ENCODE data around the gene AZGP1. TPM values are rescaled to one million over a fixed set of nuclear protein-coding genes. Genes with fewer than 3 reads are reported as not detected.
A peak's percentile ranks its signal among the peaks of the same experiment; 100 is the strongest.

Gene AZGP1
- total and polyA plus RNA-seq, 2 of the 13 experiments (the other 11 are each of a cell fraction or from before 2014, with no cell fraction given) = 93.8 to 229 TPM

DNA sequence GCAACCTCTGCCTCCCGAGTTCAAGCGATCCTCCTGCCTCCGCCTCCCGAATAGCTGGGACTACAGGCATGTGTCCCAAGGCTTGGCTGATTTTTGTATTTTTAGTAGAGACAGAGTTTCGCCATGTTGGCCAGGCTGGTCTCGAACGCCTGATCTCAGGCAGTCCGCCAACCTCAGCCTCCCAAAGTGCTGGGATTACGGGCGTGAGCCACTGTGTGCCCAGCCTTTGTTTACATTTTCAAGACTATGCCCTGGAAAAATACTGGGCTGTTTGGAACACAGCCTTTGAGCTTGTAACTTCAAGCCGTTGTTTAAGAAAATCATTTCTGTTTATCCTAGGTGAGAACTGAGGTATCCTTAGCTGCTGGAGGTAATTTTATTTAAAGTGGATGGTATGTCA, 41.5 kb upstream of the AZGP1 start (continued):
- TF ChIP-seq, protein P1, sequence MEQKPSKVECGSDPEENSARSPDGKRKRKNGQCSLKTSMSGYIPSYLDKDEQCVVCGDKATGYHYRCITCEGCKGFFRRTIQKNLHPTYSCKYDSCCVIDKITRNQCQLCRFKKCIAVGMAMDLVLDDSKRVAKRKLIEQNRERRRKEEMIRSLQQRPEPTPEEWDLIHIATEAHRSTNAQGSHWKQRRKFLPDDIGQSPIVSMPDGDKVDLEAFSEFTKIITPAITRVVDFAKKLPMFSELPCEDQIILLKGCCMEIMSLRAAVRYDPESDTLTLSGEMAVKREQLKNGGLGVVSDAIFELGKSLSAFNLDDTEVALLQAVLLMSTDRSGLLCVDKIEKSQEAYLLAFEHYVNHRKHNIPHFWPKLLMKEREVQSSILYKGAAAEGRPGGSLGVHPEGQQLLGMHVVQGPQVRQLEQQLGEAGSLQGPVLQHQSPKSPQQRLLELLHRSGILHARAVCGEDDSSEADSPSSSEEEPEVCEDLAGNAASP (CRISPR knock-in tag; IDR thresholded peaks at IDR 0.05; ENCODE audit: borderline replicate concordance) = peak; percentile 46; the same call in 1 of the 2 replicates
- TF ChIP-seq PITX1 (CRISPR knock-in tag; IDR thresholded peaks at IDR 0.05) = peak; percentile 72
- TF ChIP-seq, protein P2, sequence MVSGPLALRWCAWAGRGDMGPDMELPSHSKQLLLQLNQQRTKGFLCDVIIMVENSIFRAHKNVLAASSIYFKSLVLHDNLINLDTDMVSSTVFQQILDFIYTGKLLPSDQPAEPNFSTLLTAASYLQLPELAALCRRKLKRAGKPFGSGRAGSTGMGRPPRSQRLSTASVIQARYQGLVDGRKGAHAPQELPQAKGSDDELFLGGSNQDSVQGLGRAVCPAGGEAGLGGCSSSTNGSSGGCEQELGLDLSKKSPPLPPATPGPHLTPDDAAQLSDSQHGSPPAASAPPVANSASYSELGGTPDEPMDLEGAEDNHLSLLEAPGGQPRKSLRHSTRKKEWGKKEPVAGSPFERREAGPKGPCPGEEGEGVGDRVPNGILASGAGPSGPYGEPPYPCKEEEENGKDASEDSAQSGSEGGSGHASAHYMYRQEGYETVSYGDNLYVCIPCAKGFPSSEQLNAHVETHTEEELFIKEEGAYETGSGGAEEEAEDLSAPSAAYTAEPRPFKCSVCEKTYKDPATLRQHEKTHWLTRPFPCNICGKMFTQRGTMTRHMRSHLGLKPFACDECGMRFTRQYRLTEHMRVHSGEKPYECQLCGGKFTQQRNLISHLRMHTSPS (CRISPR knock-in tag; IDR thresholded peaks at IDR 0.05; ENCODE audit: low read depth) = peak; percentile 69; the same call in 1 of the 2 replicates
- no peak for TF ChIP-seq SOX6 (IDR thresholded peaks at IDR 0.05)
- TF ChIP-seq SOX6 (CRISPR knock-in tag; IDR thresholded peaks at IDR 0.05) = peak; percentile 31; the same call in 1 of the 2 replicates
- TF ChIP-seq TARDBP (CRISPR knock-in tag; IDR thresholded peaks at IDR 0.05) = 0 out of 2 replicates have a peak, but pooled peaks have one; percentile 20
- peak; percentile 26; the same call in 1 of the 2 replicates for TF ChIP-seq CEBPG (CRISPR knock-in tag; IDR thresholded peaks at IDR 0.05)
- TF ChIP-seq ZNF572 (CRISPR knock-in tag; IDR thresholded peaks at IDR 0.05) = no peak
- TF ChIP-seq SNAPC2 (CRISPR knock-in tag; IDR thresholded peaks at IDR 0.05) = no peak
- TF ChIP-seq NCOA1 (CRISPR knock-in tag; IDR thresholded peaks at IDR 0.05) = no peak
- TF ChIP-seq SMAD1 (CRISPR knock-in tag; IDR thresholded peaks at IDR 0.05; ENCODE audit: borderline replicate concordance, low read depth) = no peak
- TF ChIP-seq BCL6 (CRISPR knock-in tag; IDR thresholded peaks at IDR 0.05) = peak; percentile 43; the same call in 1 of the 2 replicates
- TF ChIP-seq RXRB (CRISPR knock-in tag; IDR thresholded peaks at IDR 0.05; ENCODE audit: borderline replicate concordance) = peak; percentile 59
- no peak for TF ChIP-seq ZNF180 (CRISPR knock-in tag; IDR thresholded peaks at IDR 0.05; ENCODE audit: borderline replicate concordance, low read depth)
- no peak for TF ChIP-seq DMAP1 (CRISPR knock-in tag; IDR thresholded peaks at IDR 0.05)
- no peak for TF ChIP-seq ATRX (CRISPR knock-in tag; IDR thresholded peaks at IDR 0.05; ENCODE audit: borderline replicate concordance)
- TF ChIP-seq NFKB2 (CRISPR knock-in tag; IDR thresholded peaks at IDR 0.05; ENCODE audit: borderline replicate concordance) = peak; percentile 24; the same call in 1 of the 2 replicates
- peak; percentile 58; the same call in 1 of the 2 replicates for TF ChIP-seq ZBTB38 (CRISPR knock-in tag; IDR thresholded peaks at IDR 0.05)
- 0 out of 2 replicates have a peak, but pooled peaks have one; percentile 26 for TF ChIP-seq UBTF (CRISPR knock-in tag; IDR thresholded peaks at IDR 0.05)
- TF ChIP-seq PAXIP1 (CRISPR knock-in tag; conservative IDR thresholded peaks at IDR 0.05) = peak; percentile 77
- TF ChIP-seq ZSCAN12 (CRISPR knock-in tag; IDR thresholded peaks at IDR 0.05) = no peak
- no peak for TF ChIP-seq CENPX (CRISPR knock-in tag; IDR thresholded peaks at IDR 0.05)
- no peak for TF ChIP-seq FOXM1 (CRISPR knock-in tag; IDR thresholded peaks at IDR 0.05)
- TF ChIP-seq ZFX (CRISPR knock-in tag; IDR thresholded peaks at IDR 0.05; ENCODE audit: low read depth) = peak; percentile 20; the same call in 1 of the 2 replicates

Data from HepG2 (cell line).